Central memory CD8-positive, alpha-beta T cell (primary cell): ENCODE results near the gene TRMT44.

Source experiments
- ATAC-seq: fragments of 150-1000 bp; cut with Tn5 transposase; replicated peaks from 2 replicates; pipeline ENCODE4 v1.10.0; 2022; ENCODE audit warnings: mild to moderate bottlenecking, moderate FRiP score, moderate number of reproducible peaks; ENCODE audit not compliant: poor library complexity, severe bottlenecking; ENCODE audit errors: extremely low read depth
- DNase-seq, 2 donors: peaks; one replicate each; pipeline ENCODE4 v3.0.0; 2021; ENCODE audit warnings: low spot score in 2 of 2
- H3K27ac Mint-ChIP-seq: one replicate; pipeline ENCODE4 v1.8.0; 2022; ENCODE audit warnings: low read depth, mild to moderate bottlenecking, moderate library complexity, mixed read lengths
- H3K27me3 Mint-ChIP-seq: one replicate; pipeline ENCODE4 v1.8.0; 2022; ENCODE audit warnings: mixed read lengths
- H3K36me3 Mint-ChIP-seq: one replicate; pipeline ENCODE4 v1.8.0; 2022; ENCODE audit warnings: mild to moderate bottlenecking, moderate library complexity, mixed read lengths; ENCODE audit not compliant: insufficient read depth
- H3K4me1 Mint-ChIP-seq: one replicate; pipeline ENCODE4 v1.8.0; 2022; ENCODE audit warnings: mixed read lengths
- H3K4me3 Mint-ChIP-seq: one replicate; pipeline ENCODE4 v1.8.0; 2022; ENCODE audit warnings: mild to moderate bottlenecking, moderate library complexity, mixed read lengths
- H3K9me3 Mint-ChIP-seq: one replicate; pipeline ENCODE4 v1.8.0; 2022; ENCODE audit warnings: mixed read lengths

The TRMT44 gene

GRCh38 chr4:8469550-8469949 is 29.0 kb downstream of the TRMT44 start:
- no peak for DNase-seq
- Mint-ChIP-seq H3K36me3 (peaks cover 10% of the 10 kb centered on the region), H3K9me3 (no peaks in the 10 kb centered on the region), H3K27ac (no peak overlapping the region), H3K4me1 (peaks cover 11% of the 10 kb centered on the region), H3K4me3 (no peak overlapping the region), H3K27me3 (no peaks in the 10 kb centered on the region)
- ATAC-seq: no peak

GRCh38 chr4:8470451-8471024 is 30.0 kb downstream of the TRMT44 start:
- H3K27me3 Mint-ChIP-seq: no peaks in the 10 kb centered on the region
- no peak overlapping the region for H3K4me3 Mint-ChIP-seq
- peaks cover 10% of the 10 kb centered on the region for H3K36me3 Mint-ChIP-seq
- DNase-seq (no peak), ATAC-seq (no peak)
- no peak overlapping the region for H3K27ac Mint-ChIP-seq
- H3K9me3 Mint-ChIP-seq: no peaks in the 10 kb centered on the region
- peaks cover 11% of the 10 kb centered on the region for H3K4me1 Mint-ChIP-seq

GRCh38 chr4:8471211-8471875 is 30.8 kb downstream of the TRMT44 start:
- no peaks in the 10 kb centered on the region for H3K27me3 Mint-ChIP-seq
- peaks cover 14% of the 10 kb centered on the region for H3K36me3 Mint-ChIP-seq
- no peak for DNase-seq
- H3K27ac Mint-ChIP-seq: no peak overlapping the region
- no peak for ATAC-seq
- peaks cover 11% of the 10 kb centered on the region for H3K4me1 Mint-ChIP-seq
- H3K9me3 Mint-ChIP-seq: no peaks in the 10 kb centered on the region
- no peak overlapping the region for H3K4me3 Mint-ChIP-seq

GRCh38 chr4:8472158-8472688 is 31.6 kb downstream of the TRMT44 start:
- H3K27me3 Mint-ChIP-seq: no peaks in the 10 kb centered on the region
- peaks cover 15% of the 10 kb centered on the region for H3K36me3 Mint-ChIP-seq
- peaks cover 11% of the 10 kb centered on the region for H3K4me1 Mint-ChIP-seq
- ATAC-seq: no peak
- no peak for DNase-seq
- H3K4me3 Mint-ChIP-seq: no peak overlapping the region
- H3K27ac Mint-ChIP-seq: no peak overlapping the region
- no peaks in the 10 kb centered on the region for H3K9me3 Mint-ChIP-seq

GRCh38 chr4:8472689-8473197 is 32.2 kb downstream of the TRMT44 start:
- ATAC-seq: no peak
- no peaks in the 10 kb centered on the region for H3K9me3 Mint-ChIP-seq
- H3K27ac Mint-ChIP-seq: no peak overlapping the region
- H3K4me1 Mint-ChIP-seq: peaks cover 11% of the 10 kb centered on the region
- no peak for DNase-seq
- H3K27me3 Mint-ChIP-seq: no peaks in the 10 kb centered on the region
- no peak overlapping the region for H3K4me3 Mint-ChIP-seq
- peaks cover 13% of the 10 kb centered on the region for H3K36me3 Mint-ChIP-seq

- H3K36me3 Mint-ChIP-seq: peaks cover 13% of the 10 kb centered on the region
- H3K9me3 Mint-ChIP-seq: no peaks in the 10 kb centered on the region
- H3K27ac Mint-ChIP-seq: no peak overlapping the region
- H3K4me3 Mint-ChIP-seq: no peak overlapping the region
- no peaks in the 10 kb centered on the region for H3K27me3 Mint-ChIP-seq
- DNase-seq: no peak
- peaks cover 11% of the 10 kb centered on the region for H3K4me1 Mint-ChIP-seq
- no peak for ATAC-seq
Observed at GRCh38 chr4:8473198-8473919, 32.8 kb downstream of the TRMT44 start.

- Mint-ChIP-seq H3K36me3 (peaks cover 12% of the 10 kb centered on the region), H3K9me3 (no peaks in the 10 kb centered on the region), H3K27ac (no peak overlapping the region), H3K4me3 (no peak overlapping the region), H3K27me3 (no peaks in the 10 kb centered on the region), H3K4me1 (peaks cover 8% of the 10 kb centered on the region)
- DNase-seq: no peak
- no peak for ATAC-seq
Observed at GRCh38 chr4:8473920-8474590, 33.5 kb downstream of the TRMT44 start.

GRCh38 chr4:8474856-8475255 is 34.3 kb downstream of the TRMT44 start:
- no peak for DNase-seq
- H3K36me3 Mint-ChIP-seq: peaks cover 13% of the 10 kb centered on the region
- H3K4me1 Mint-ChIP-seq: peaks cover 5% of the 10 kb centered on the region
- no peaks in the 10 kb centered on the region for H3K27me3 Mint-ChIP-seq
- ATAC-seq: no peak
- H3K9me3 Mint-ChIP-seq: no peaks in the 10 kb centered on the region
- H3K27ac Mint-ChIP-seq: no peak overlapping the region
- no peak overlapping the region for H3K4me3 Mint-ChIP-seq

- H3K36me3 Mint-ChIP-seq: peaks cover 15% of the 10 kb centered on the region
- no peak overlapping the region for H3K27ac Mint-ChIP-seq
- ATAC-seq (no peak), DNase-seq (no peak)
- H3K4me1 Mint-ChIP-seq: peaks cover 5% of the 10 kb centered on the region
- no peak overlapping the region for H3K4me3 Mint-ChIP-seq
- no peaks in the 10 kb centered on the region for H3K27me3 Mint-ChIP-seq
- no peaks in the 10 kb centered on the region for H3K9me3 Mint-ChIP-seq
Observed at GRCh38 chr4:8475751-8476575, 35.4 kb downstream of the TRMT44 start.

- DNase-seq (no peak), ATAC-seq (no peak)
- Mint-ChIP-seq H3K27ac (no peak overlapping the region), H3K36me3 (peaks cover 13% of the 10 kb centered on the region), H3K4me1 (peaks cover under 1% of the 10 kb centered on the region), H3K4me3 (no peak overlapping the region), H3K9me3 (no peaks in the 10 kb centered on the region), H3K27me3 (no peaks in the 10 kb centered on the region)
Observed at GRCh38 chr4:8477095-8477635, 36.6 kb downstream of the TRMT44 start.

- DNase-seq (no peak), ATAC-seq (no peak)
- Mint-ChIP-seq H3K4me1 (no peaks in the 10 kb centered on the region), H3K27me3 (no peaks in the 10 kb centered on the region), H3K27ac (no peak overlapping the region), H3K4me3 (no peak overlapping the region), H3K9me3 (no peaks in the 10 kb centered on the region), H3K36me3 (peaks cover 13% of the 10 kb centered on the region)
Observed at GRCh38 chr4:8477676-8478075, 37.1 kb downstream of the TRMT44 start.
